HG02642 (cell line): ENCODE measurements around the gene HAUS8.

Experiments used
- ATAC-seq: cut with Tn5 transposase; IDR thresholded peaks from one replicate; pipeline ENCODE4 v1.9.1; 2021; ENCODE audit warnings: mild to moderate bottlenecking; ENCODE audit not compliant: unreplicated experiment, poor library complexity

Gene HAUS8

GRCh38 chr19:17077447-17078028 lies 2.3 kb upstream of the HAUS8 start:
- no peak for ATAC-seq

- no peak for ATAC-seq
Observed at GRCh38 chr19:17076543-17076991, 1.3 kb upstream of the HAUS8 start.

GRCh38 chr19:17075864-17076542 lies 751 bp upstream of the HAUS8 start:
- no peak for ATAC-seq

GRCh38 chr19:17074634-17075034 lies 618 bp downstream of the HAUS8 start:
- no peak for ATAC-seq

- ATAC-seq, result no peak
Observed at GRCh38 chr19:17073869-17074633, 1.2 kb downstream of the HAUS8 start.

GRCh38 chr19:17070912-17071311 lies 4.3 kb downstream of the HAUS8 start:
- no peak for ATAC-seq

GRCh38 chr19:17070421-17070820 lies 4.8 kb downstream of the HAUS8 start:
- ATAC-seq, result no peak

GRCh38 chr19:17069193-17069592 lies 6.1 kb downstream of the HAUS8 start:
- no peak for ATAC-seq

- no peak for ATAC-seq
Observed at GRCh38 chr19:17063428-17063827, 11.8 kb downstream of the HAUS8 start.

- no peak for ATAC-seq
Observed at GRCh38 chr19:17061691-17062090, 13.6 kb downstream of the HAUS8 start.

GRCh38 chr19:17061205-17061604 lies 14.0 kb downstream of the HAUS8 start:
- no peak for ATAC-seq

GRCh38 chr19:17060802-17061201 lies 14.4 kb downstream of the HAUS8 start:
- no peak for ATAC-seq

- no peak for ATAC-seq
Observed at GRCh38 chr19:17058236-17058635, 17.0 kb downstream of the HAUS8 start.

GRCh38 chr19:17055636-17056035 lies 19.6 kb downstream of the HAUS8 start:
- ATAC-seq, result no peak

GRCh38 chr19:17054746-17055145 lies 20.5 kb downstream of the HAUS8 start:
- ATAC-seq, result no peak

GRCh38 chr19:17052439-17052838 lies 22.8 kb downstream of the HAUS8 start:
- no peak for ATAC-seq

GRCh38 chr19:17049711-17050280 lies 25.5 kb downstream of the HAUS8 start:
- no peak for ATAC-seq

GRCh38 chr19:17048885-17049453 lies 26.3 kb downstream of the HAUS8 start:
- no peak for ATAC-seq

GRCh38 chr19:17045907-17046502 lies 29.2 kb downstream of the HAUS8 start:
- no peak for ATAC-seq

GRCh38 chr19:17043744-17044143 lies 31.5 kb downstream of the HAUS8 start:
- no peak for ATAC-seq
